GM18526 (cell line): ENCODE measurements around the gene OGFOD3.

Experiments used
- POLR2A ChIP-seq: IDR thresholded peaks from 3 replicates; pipeline ENCODE4 v1.6.1; 2011; ENCODE audit not compliant: insufficient read length; ENCODE audit errors: extremely low read depth

Gene OGFOD3, protein sequence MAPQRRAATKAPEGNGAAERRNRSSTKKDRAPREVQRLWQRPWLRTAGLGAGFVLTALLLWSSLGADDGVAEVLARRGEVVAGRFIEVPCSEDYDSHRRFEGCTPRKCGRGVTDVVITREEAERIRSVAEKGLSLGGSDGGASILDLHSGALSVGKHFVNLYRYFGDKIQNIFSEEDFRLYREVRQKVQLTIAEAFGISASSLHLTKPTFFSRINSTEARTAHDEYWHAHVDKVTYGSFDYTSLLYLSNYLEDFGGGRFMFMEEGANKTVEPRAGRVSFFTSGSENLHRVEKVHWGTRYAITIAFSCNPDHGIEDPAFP

GRCh38 chr17:82418001-82418986 lies at the start of gene OGFOD3, which contains the start of gene HEXD:
TSS of gene OGFOD3 (minus strand) at chr17:82418586. CDS start at chr17:82418485, 101 bp downstream.
TSS of gene HEXD (plus strand) at chr17:82418347. CDS start at chr17:82419800, 1,453 bp downstream.
- peak; percentile 78 for TF ChIP-seq POLR2A

- no peak for TF ChIP-seq POLR2A
Measured at GRCh38 chr17:82465023-82465603, 46.7 kb upstream of the OGFOD3 start.

DNA sequence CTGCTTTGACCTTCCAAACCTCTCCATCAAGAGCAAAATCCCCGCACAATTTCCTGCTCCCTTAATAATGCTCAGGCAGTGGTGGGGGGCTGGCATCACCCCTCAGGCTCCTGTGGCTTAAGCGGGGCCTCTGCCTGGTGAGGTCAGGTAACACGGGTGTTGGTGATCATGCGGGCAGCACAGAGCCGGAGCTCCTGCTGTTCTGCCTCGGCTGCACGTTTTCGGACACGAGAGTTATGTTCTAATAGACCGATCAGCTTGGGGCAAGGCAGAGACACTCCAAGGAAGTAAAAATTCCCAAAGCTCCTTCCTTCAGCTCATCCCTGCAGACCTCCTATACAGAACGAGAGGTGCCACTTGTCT lies 46.2 kb upstream of the OGFOD3 start:
- no peak for TF ChIP-seq POLR2A

- TF ChIP-seq POLR2A, result no peak
Measured at GRCh38 chr17:82463925-82464566, 45.7 kb upstream of the OGFOD3 start.

- TF ChIP-seq POLR2A, result no peak
Measured at GRCh38 chr17:82463391-82463790, 45.0 kb upstream of the OGFOD3 start.

DNA sequence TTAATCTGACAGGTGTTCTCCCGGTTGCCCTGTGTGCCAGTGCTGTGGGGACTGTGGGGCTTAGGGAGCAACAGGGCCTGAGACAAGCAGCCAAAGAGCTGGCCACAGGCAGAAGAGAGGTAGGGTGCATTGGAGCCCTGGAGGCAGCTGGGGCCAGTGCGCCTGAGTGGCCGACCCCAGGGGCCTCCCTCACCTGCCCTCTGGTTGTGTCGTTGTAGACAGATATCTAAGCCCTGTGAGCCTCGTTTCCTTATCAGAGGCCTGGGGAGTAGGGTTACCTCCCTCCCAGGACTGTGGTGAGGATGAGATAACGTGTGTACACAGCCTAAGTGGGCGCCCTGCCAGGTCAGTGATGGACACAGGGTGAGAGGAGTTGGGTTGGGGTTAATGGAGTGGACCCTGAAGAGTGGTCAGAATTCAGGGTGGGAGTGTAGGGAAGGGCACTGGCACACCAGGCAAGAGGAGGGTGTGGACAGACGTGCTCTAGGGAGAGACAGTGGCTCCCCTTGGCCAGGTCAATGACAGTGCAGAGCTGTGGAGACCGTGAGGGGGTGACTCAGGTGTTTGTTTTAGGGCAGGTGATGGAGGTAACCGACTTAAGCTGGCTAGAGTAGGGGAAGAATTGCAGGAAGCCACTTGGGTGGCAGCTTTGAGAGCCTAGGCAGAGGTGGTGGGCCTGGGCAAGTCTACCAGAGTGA lies 43.6 kb upstream of the OGFOD3 start:
- no peak for TF ChIP-seq POLR2A

DNA sequence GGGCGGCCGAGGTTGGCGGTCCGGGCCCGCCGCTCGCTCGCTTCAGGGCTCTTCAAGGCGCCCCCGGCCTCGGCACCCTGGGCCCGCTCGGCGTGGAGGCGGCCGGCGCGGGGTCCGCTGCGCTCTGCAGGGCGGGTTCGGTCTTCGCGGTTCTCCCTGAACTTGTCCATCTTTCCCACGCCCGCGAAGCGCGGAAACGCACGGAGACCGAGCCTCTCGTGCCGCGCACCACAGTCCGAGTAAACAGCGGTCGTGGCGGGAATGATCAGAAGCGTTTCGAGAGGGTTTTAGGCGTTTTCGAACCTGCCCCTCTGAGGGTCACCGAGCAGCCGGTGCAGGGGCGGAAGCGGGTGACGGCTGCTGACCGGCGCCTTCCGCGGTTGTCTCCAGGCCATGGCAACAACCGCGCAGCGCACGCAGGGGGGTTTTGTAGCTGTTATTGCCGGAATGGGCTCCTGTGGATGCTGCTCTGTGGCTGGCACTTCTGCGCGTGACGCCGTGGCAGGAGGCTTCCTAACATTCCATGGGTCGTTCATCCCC lies 40.6 kb upstream of the OGFOD3 start:
- TF ChIP-seq POLR2A, result no peak

DNA sequence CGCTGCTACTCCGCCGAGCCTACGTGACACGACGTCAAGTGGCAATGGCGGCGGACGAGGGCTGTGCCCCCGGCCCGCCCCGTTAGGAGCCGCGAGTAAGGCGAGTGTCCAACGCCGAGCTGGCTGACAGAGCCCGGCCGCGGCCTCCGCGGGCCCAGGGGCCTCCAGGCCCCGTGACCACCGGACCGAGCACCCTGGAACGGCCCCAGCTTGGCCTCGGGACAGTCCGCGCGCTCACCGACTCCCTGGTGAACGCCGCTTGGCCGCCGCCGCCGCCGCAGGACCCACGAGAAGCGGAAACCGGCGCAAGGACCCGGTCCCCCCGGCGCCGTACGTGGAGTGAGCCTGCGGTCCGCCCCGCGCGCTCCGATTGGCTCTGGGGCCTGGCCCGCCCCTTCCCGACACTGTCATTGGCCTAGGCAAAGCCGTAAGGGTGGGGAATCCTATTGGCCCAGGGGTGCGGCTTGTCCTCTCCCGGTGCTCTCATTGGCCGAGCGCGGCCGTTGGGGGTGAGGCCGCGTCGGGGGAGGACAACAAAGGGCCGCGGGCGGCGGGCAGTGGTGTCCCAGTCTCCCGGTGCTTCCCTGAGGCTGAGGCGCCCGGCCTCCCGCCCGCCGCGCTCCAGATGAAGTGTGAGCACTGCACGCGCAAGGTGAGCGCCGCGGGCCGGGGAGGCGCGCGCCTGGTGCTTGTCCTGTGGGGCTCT lies 39.9 kb upstream of the OGFOD3 start, which contains the start of gene NARF:
TSS of gene NARF (plus strand) at position 563 of the 706 bp plus-strand sequence. CDS start at position 626, 63 bp downstream.
- TF ChIP-seq POLR2A, result peak; percentile 77

- TF ChIP-seq POLR2A, result no peak
Measured at GRCh38 chr17:82457929-82458178, 39.5 kb upstream of the OGFOD3 start.

- TF ChIP-seq POLR2A, result no peak
Measured at GRCh38 chr17:82457073-82457928, 38.9 kb upstream of the OGFOD3 start.

DNA sequence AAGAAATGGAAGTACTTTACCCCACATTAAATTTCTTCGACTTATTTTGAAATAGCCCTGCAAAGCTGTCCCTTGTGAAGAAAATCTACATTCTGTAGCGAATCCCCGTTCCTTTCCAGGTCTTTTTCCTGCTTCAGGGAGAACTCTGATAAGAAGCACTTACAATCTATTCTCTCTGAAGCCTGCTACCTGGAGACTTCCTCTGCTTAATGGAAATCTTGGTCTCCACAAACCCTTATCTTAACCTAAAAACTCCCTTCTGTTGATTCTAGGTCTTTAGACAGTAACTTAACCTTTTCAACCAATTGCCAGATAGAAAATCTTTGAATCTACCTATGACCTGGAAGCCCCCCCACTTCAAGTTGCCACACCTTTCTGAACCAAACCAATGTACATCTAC lies 33.8 kb upstream of the OGFOD3 start:
- no peak for TF ChIP-seq POLR2A

GRCh38 chr17:82450357-82451106 lies 32.1 kb upstream of the OGFOD3 start, which contains the start of gene CYBC1:
TSS of gene CYBC1 (minus strand) at chr17:82450752. CDS start at chr17:82449254, 1,498 bp downstream.
- TF ChIP-seq POLR2A, result peak; percentile 94

DNA sequence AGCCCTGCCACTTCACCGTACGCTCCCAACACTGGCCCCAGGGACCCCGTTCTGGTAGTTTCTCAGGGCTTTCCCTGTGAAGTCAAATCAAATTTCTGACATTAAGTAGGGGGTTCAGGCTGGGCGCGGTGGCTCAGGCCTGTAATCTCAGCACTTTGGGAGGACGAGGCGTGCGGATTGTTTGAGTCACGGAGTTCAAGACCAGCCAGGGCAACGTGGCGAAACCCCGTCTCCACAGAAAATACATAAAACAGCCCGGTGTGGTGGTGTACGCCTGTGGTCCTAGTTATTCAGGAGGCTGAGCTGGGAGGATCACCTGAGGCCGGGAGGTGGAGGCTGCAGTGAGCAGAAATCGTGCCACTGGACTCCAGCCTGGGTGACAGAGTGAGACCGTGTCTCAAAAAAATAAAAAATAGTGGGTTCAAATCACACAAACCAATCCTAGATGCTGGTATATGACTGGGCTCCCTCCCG lies 31.5 kb upstream of the OGFOD3 start:
- TF ChIP-seq POLR2A, result no peak
